ENCODE data around the gene HOOK2.
A peak's percentile ranks its signal among the peaks of the same experiment; 100 is the strongest.

Gene HOOK2

GRCh38 chr19:12782424-12783290, 7.3 kb upstream of the HOOK2 start:
- DNase-seq = peak; percentile 85

GRCh38 chr19:12782174-12782423, 6.7 kb upstream of the HOOK2 start:
- DNase-seq = no peak

DNA sequence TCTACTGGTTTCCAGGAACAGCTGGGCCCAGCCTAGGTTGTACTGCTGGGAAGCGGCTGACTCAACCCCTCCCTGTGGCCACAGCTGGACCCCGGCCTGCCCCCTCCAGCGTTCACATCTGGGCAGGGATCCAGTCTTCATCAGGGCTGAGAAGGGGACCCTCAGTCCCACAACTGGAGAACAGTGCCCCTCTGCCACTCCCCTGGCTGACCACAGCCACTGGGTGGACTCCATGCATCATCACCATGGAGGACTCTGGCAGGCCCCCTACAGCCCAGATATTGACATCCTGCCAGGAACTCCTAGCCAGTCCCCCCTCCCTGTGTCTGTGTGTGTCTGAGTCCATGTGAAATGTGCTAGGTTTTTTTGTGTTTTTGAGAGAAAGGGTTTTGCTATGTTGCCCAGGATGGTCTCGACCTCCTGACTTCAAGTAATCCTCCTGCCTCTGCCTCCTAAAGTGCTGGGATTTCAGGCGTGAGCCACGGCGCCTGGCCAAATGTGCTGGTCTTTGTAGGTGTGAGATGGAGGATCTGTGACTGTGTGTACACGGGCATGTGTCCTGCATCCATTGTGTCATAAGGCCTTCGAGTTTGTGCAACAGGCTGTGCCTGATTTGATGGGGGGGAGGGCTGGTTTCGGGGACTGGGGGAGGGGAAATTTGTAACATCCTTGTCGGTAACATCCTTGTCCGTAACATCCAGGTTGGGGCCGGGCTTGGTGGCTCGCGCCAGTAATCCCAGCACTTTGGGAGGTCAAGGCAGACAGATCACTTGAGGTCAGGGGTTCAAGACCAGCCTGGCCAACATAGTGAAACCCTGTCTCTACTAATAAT, 4.0 kb upstream of the HOOK2 start:
- DNase-seq = peak; percentile 69

- no peak for DNase-seq
Measured at GRCh38 chr19:12778905-12779161, 3.5 kb upstream of the HOOK2 start.

DNA sequence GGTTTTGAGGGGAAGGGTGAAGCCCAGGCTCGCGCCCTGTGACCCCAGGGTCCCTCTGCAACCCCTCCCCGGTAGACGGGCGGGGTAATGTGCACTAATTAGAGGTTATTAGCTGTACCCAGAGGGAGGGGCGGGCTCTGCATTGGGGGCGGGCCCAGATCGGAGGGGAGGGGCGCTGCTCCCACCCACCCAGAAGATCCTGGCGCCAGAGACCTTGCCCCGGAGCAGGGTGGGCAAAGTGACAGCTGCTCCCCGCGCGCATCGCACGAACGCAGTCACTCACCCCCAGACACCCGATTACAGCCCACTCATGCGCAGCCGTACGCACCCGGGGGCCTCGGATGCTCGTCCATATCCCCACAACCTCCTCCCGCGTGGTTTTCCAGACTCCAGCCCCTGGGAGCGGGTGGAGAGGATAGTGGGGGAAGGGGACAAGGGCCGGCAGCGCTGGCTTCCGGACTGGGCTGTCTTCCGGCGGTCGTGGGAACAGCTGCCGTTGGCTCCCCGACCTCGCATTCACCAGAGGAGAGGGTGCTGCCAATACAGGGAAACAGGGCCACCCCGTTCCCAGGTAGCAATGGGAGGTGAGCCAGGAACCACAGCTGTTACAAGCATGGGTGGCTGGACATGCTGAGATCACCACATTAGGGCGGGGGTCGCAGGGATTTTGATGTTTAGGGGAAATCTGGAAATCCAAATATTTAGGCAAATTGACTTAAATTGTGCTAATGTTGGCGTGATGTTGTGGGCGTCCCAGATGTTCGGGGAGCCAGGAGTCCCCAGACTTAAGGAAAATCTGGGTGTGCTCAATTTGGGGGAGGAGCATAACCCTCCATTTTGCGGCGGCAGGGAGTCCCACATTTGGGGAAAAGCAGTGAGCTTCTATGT, 2.9 kb upstream of the HOOK2 start:
- peak; percentile 73 for DNase-seq

GRCh38 chr19:12777217-12778016, 2.1 kb upstream of the HOOK2 start:
- DNase-seq = peak; percentile 65

DNA sequence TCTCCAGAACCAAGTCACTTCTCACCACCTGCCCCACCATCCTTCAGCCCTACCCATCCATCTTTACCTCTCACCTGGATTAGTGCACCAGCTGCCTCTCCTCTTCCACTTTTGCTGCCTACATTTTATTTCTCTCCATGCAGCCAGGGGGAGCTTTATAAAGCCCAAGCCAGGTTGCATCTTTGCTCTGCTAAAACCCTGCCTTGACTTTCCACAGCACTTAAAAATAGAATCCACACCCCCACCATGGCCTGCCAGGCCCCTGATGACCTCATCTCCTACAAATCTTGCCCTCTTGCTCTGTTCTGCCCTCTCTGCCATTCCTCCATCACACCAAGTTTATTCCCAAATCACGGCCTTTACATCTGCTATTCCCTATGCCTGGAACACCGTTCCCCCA, 1.8 kb downstream of the HOOK2 start:
- no peak for DNase-seq

DNA sequence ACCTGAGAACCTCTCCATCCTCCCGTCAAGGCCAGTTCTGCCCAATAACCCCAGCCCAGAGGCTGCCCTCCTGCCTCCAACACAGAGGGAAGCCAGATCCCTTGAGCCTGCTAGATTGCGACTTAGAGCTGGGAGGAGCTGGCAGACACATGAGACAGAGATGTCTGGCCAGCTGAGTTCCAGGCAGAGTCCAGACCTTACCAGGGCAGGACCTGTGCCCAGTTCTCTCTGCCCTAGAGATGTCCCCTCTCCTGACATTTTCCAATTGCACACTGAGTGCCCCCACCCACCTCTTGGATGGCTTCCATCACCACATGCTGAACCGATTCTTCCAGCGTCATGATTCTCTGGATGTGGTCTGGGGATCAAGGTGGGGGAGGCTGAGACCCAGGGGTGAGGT, 3.0 kb downstream of the HOOK2 start:
- no peak for DNase-seq

- no peak for DNase-seq
Measured at GRCh38 chr19:12770922-12771321, 4.4 kb downstream of the HOOK2 start.

- DNase-seq = peak; percentile 52
Measured at GRCh38 chr19:12769689-12770088, 5.7 kb downstream of the HOOK2 start.

DNA sequence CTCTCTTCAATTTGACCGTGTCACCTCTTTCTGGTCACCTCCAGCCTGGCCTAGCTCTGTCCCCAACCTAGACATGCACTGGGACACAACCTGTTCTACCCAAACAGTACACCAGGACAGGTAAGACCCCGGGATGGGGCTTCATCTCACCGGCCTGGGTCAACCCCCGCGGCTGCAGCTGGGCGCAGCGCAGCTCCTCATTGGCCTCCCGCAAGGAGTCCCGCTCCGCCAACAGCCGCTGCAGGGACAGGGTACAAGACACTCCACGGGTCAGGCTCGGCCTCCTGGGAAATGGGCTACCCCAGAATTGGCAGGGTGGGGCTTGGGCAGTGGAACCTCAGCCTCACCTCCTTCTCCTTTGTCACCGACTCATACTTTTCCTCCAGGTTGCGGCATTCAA, 7.7 kb downstream of the HOOK2 start:
- DNase-seq = no peak

DNA sequence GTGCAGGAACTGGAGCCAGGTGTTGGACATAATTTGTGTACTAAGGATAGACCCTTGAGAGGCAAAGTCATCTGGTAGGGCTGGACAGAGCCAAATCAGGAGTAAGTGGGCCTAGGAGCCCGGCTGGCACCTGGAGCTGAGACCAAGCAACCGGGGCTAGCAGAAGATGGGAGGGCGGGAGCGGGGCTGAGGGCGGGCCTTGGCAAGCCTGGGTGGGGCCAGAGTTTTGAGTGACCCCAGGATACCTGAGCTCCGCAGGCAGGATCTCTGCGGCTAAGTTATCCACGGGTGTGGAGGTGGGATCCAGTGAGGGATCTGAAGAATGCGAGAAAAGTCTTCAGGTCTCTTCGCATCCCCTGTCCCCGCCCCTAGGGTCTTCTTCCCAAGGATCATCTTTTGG, 8.2 kb downstream of the HOOK2 start:
- no peak for DNase-seq

DNA sequence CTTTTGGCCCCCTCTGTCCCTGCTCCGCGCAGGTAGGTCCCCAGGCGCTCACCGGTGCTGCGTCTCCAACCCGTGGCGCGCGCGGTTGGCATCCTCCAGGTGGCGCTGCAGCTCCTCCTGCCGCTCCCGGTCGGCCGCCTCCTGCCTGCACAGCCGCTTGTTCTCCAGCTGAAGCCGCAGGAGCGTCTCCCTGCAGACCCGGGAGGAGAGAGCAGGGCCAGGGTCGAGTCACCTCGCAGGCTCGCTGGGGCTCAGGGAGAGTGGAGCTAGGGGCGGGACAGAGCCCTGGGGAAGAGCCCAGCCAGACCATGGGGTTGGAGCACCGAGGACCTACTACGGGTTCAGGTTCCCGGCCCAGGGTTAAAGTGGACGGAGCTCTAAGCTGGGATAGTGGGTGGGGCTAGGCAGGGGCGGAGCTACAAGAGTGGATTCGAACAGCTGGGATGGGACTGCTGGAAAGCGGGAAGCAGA, 9.3 kb downstream of the HOOK2 start:
- no peak for DNase-seq

DNA sequence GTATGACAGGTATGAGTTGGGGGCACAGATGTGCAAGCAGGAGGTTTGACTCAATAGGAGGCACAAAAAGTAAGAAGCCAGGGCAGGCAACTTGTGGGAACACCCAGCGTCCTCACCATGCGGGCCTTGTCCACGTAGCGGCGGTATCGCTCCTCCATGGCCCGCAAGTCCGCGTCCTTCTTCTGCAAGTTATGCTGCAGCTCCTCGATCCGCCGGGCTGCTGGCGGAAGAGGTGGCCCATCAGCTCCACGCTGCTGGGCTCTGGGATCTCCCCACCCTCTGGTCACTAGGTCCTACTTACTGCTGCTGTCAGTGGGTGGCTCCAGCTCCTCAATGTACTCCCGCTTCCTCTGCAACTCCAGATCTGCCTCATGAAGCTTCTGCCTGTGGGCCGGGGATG, 10.7 kb downstream of the HOOK2 start:
- DNase-seq = no peak

- DNase-seq = no peak
Measured at GRCh38 chr19:12763100-12763499, 12.3 kb downstream of the HOOK2 start.

GRCh38 chr19:12759686-12760085, 15.7 kb downstream of the HOOK2 start:
- no peak for DNase-seq

- peak; percentile 53 for DNase-seq
Measured at GRCh38 chr19:12757544-12758274, 17.6 kb downstream of the HOOK2 start.

DNA sequence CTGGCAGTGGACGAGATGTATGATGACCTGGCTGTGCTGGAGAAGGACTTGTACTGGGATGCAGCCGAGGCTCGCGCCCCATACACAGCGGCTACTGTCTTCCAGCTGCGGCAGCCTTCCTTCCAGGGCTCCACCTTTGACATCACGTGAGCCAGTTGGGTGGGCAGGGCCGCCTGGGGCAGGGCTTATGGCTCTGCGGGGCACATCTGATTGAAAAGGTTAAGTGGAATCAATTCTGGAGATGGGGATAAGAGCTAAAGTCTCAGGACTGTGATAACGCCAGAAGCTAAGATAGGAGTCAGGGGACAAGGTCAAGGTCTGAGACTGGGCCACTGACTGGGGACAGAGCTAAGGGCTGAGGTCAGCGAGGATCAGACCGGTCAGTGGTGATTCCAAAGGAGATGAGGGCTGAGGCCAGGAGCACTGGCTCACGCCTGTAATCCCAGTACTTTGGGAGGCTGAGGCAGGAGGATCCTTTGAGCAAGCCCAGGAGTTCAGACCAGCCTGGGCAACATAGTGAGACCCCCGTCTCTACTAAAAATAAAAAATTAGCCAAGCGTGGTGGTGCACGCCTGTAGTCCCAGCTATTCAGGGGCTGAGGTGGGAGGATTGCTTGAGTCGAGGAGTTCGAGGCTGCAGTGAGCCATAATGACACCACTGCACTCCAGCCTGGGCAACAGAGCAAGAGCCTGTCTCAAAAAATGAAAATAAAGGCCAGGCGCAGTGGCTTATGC, 19.0 kb downstream of the HOOK2 start:
- no peak for DNase-seq

DNA sequence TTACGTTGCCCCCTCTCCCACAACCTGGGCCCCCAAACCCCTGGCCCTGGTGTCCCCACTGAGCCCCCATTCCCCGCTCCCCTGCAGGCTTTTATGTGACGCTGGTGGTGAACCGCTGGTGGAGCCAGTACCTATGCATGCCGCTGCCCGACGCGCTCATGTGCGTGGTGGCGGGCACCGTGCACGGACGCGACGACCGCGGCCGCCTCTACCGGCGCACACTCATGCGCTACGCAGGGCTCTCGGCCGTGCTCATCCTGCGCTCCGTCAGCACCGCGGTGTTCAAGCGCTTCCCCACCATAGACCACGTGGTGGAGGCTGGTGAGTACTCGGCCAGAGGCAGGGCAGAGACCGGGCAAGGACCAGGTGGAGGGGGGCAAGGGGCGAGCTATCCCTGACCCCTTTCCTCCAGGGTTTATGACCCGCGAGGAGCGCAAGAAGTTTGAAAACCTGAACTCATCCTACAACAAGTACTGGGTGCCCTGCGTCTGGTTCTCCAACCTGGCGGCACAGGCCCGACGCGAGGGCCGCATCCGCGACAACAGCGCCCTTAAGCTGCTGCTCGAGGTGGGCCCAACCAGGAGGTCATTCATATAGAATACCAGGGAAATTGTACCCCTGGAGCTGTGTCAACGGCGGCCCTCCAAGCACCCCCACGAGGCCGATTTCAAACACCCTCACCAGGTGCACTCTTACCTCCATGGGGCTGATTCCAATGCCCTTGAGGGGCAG, 20.7 kb downstream of the HOOK2 start:
- no peak for DNase-seq

DNA sequence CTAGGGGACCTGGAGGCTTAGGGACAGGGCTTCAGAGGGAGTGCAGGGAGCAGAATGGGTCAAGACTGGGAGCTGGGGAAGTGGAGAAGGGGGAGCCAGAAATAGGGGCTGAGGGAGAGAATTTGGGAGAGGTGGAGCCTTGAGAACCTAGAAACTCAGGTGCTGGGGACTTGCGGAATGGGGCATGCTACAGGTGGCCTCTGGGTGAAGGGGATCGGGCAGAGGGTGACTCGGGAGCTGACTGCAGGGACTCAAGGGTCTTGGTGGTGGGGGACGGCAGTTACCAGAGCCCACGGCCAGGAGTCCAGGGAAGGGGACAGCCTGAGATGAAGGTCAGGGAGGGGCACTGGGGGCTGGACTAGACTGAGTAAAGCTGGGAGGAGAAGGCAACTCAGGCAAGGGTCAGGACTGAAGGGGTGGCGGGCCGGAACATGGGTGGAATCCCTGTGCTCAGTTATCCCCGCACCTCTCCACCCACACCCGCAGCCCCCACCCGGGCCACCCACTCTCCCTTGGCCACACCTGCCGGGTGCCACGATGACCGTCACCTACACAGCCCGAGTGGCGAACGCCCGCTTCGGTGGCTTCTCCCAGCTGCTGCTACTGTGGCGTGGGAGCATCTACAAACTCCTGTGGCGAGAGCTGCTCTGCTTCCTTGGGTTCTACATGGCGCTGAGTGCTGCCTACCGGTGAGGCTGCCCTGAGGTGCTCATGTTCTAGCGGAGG, 23.1 kb downstream of the HOOK2 start:
- no peak for DNase-seq

Data from NCI-H1092 (cell line).